Activated CD8-positive, alpha-beta T cell treated with anti-CD3 and anti-CD28 coated beads for 36 hours (primary cell): ENCODE measurements around the gene CCDC188. TPM values are rescaled to one million over a fixed set of nuclear protein-coding genes. Genes with fewer than 3 reads are reported as not detected.

Experiments
- ATAC-seq: fragments of 200-7000 bp; cut with Tn5 transposase; one replicate; pipeline ENCODE4 v1.10.0; 2021; ENCODE audit warnings: mild to moderate bottlenecking, moderate library complexity
- CTCF ChIA-PET: fragments of 350-600 bp; sonication (Branson Sonifier 250); formaldehyde crosslinking; loops from one replicate; lab custom pipeline; 2021; ENCODE audit warnings: antibody characterized with exemption; lab: Charles Lee
- POLR2A ChIA-PET: fragments of 350-600 bp; sonication (Branson Sonifier 250); formaldehyde crosslinking; loops from one replicate; lab custom pipeline; 2021; ENCODE audit warnings: antibody characterized with exemption; lab: Charles Lee
- DNase-seq: peaks from one replicate; pipeline ENCODE4 v3.0.0-alpha.2; 2020
- H3K27ac Mint-ChIP-seq: one replicate; pipeline ENCODE4 v1.8.0; 2021; ENCODE audit warnings: mild to moderate bottlenecking, mixed read lengths
- H3K27me3 Mint-ChIP-seq: one replicate; pipeline ENCODE4 v1.8.0; 2021; ENCODE audit warnings: mixed read lengths
- H3K36me3 Mint-ChIP-seq: one replicate; pipeline ENCODE4 v1.8.0; 2021; ENCODE audit warnings: low read depth, mixed read lengths
- H3K4me1 Mint-ChIP-seq: one replicate; pipeline ENCODE4 v1.8.0; 2021; ENCODE audit warnings: low read depth, mixed read lengths
- H3K4me3 Mint-ChIP-seq: one replicate; pipeline ENCODE4 v1.8.0; 2021; ENCODE audit warnings: mild to moderate bottlenecking, moderate library complexity, mixed read lengths
- H3K9me3 Mint-ChIP-seq: one replicate; pipeline ENCODE4 v1.8.0; 2021; ENCODE audit warnings: mixed read lengths
- intact Hi-C: fragments of 100-400 bp; cut with micrococcal nuclease; formaldehyde crosslinking; loops from one replicate; pipeline ENCODE4 v1.10.0; 2022
- total RNA-seq, 2 experiments: library from RNA; stranded (reverse); gene quantifications; one replicate each; pipeline ENCODE4 v1.2.3, GENCODE V29; 2021
- TF ChIP-seq, protein P1 (sequence below): fragments of 200-600 bp; IDR thresholded peaks from one replicate; pipeline ENCODE4 v1.8.0; 2022; ENCODE audit warnings: antibody characterized with exemption, mild to moderate bottlenecking

The CCDC188 gene
- total RNA-seq, 2 experiments from 2014 or later, result not detected

DNA sequence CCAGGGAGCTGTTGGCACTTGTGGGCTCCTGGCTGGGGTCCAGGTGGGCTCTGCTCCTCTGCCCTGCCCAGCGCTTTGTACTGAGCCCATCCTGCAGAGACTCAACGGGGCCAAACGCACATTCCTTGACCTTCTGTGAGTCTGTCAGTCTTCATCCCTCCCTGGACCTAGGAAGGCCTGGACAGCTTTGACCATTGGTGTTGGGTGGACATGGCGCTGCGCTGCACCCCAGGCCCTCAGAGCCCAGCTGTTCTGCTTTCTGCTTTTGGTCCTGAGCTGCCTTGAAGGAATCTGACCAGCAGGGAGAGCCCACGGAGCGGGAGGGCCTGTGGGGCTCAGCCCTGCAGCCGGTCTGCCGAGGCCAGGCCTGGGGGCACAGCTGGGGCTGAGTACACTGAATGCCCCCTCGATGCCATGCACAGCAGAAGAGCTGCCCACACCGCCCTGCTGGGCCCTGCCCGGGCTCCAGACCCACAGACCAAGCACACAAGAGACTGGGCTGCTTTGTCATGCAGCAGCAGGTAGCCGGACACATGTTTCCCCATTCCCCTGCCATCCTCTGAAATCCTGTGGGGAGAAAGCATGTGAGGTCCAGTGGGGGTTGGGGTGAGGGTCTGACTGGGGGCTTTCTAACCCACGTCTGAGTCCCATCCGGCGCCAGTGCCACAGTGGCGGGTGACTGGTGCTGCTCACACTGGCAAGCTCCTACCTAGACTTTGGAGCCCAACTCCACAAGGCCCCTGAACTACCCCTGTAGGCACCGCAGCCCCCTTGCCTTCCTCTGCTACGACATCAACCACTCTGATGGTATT, 24.1 kb upstream of the CCDC188 start:
- Mint-ChIP-seq H3K36me3 (no peaks in the 10 kb centered on the region), H3K27ac (no peak overlapping the region), H3K27me3 (no peaks in the 10 kb centered on the region), H3K9me3 (no peaks in the 10 kb centered on the region), H3K4me3 (no peak overlapping the region), H3K4me1 (no peaks in the 10 kb centered on the region)
- intact Hi-C loops, result no loop called here
- DNase-seq, result no peak
- ChIA-PET CTCF (interaction anchor here (0.5 to 1.5 kb wide), 2 partner anchors 84 to 718 kb away, joined by 3 read pairs; no protein-coding TSS in a partner anchor), POLR2A (no interaction called here)
- TF ChIP-seq, protein P1, sequence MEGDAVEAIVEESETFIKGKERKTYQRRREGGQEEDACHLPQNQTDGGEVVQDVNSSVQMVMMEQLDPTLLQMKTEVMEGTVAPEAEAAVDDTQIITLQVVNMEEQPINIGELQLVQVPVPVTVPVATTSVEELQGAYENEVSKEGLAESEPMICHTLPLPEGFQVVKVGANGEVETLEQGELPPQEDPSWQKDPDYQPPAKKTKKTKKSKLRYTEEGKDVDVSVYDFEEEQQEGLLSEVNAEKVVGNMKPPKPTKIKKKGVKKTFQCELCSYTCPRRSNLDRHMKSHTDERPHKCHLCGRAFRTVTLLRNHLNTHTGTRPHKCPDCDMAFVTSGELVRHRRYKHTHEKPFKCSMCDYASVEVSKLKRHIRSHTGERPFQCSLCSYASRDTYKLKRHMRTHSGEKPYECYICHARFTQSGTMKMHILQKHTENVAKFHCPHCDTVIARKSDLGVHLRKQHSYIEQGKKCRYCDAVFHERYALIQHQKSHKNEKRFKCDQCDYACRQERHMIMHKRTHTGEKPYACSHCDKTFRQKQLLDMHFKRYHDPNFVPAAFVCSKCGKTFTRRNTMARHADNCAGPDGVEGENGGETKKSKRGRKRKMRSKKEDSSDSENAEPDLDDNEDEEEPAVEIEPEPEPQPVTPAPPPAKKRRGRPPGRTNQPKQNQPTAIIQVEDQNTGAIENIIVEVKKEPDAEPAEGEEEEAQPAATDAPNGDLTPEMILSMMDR, result no peak
- no peak for ATAC-seq

DNA sequence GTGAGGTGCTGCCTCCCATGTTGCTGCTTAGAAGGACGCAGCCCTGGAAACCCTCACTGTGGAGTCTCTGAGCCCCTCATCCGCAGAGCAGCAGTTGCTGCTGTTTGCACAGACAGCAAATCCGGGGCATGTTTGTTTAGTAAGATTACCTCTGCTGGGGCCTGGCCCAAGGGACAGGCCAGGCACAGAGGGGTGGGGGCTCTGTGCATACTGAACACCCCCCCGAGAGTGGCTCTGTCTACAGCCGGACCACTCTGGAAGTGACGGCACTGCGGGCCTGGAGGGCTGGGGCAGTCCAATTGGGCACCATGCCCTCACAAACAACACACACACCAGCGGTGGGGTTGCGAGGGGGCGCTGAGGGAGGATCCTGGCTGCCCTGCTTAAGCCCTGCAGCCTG, 22.9 kb upstream of the CCDC188 start:
- intact Hi-C loops, result no loop called here
- ChIA-PET CTCF (no interaction called here), POLR2A (no interaction called here)
- H3K36me3 Mint-ChIP-seq, result no peaks in the 10 kb centered on the region
- TF ChIP-seq, protein P1, result no peak
- no peaks in the 10 kb centered on the region for H3K27me3 Mint-ChIP-seq
- DNase-seq (no peak), ATAC-seq (no peak)
- no peaks in the 10 kb centered on the region for H3K9me3 Mint-ChIP-seq
- no peak overlapping the region for H3K27ac Mint-ChIP-seq
- H3K4me1 Mint-ChIP-seq, result no peaks in the 10 kb centered on the region
- no peak overlapping the region for H3K4me3 Mint-ChIP-seq

DNA sequence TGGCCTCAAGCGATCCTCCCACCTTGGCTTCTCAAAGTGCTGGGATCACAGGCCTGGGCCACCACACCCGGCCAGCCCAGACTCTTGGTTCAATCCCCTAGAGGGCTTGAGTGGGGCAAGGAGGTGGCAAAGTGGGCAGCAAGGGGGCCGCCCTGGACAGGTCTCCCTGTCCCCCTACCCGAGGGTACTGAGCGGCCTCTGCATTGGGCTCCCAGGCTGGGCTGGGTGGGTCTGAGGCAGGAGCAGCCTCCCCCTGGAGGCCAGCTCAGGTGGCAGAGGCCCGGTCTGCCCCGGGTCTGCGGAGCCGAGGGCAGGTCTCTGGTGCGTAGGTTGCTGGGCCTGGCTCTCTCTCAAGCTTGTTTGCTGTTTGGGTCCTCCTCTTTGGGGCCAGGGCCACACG, 22.4 kb upstream of the CCDC188 start:
- DNase-seq (no peak), ATAC-seq (no peak)
- Mint-ChIP-seq H3K27ac (no peak overlapping the region), H3K27me3 (no peaks in the 10 kb centered on the region), H3K9me3 (no peaks in the 10 kb centered on the region), H3K4me1 (no peaks in the 10 kb centered on the region), H3K4me3 (no peak overlapping the region), H3K36me3 (no peaks in the 10 kb centered on the region)
- CTCF ChIA-PET, result no interaction called here
- TF ChIP-seq, protein P1, result no peak
- intact Hi-C loops, result no loop called here
- POLR2A ChIA-PET, result no interaction called here

GRCh38 chr22:20172141-20172613, 21.3 kb upstream of the CCDC188 start:
- Mint-ChIP-seq H3K27ac (no peak overlapping the region), H3K36me3 (no peaks in the 10 kb centered on the region), H3K9me3 (no peaks in the 10 kb centered on the region), H3K27me3 (no peaks in the 10 kb centered on the region), H3K4me1 (no peaks in the 10 kb centered on the region), H3K4me3 (no peak overlapping the region)
- TF ChIP-seq, protein P1, result no peak
- no peak for ATAC-seq
- ChIA-PET POLR2A (no interaction called here), CTCF (no interaction called here)
- intact Hi-C loops, result no loop called here
- no peak for DNase-seq
